HG03175 (cell line): ENCODE results near the gene AGXT.

Source experiments
- ATAC-seq: cut with Tn5 transposase; IDR thresholded peaks from one replicate; pipeline ENCODE4 v1.9.1; 2021; ENCODE audit warnings: mild to moderate bottlenecking, moderate library complexity; ENCODE audit not compliant: unreplicated experiment

The AGXT gene

GRCh38 chr2:240865391-240865790, 3.2 kb upstream of the AGXT start:
- no peak for ATAC-seq

GRCh38 chr2:240869109-240869955, 708 bp downstream of the AGXT start:
- ATAC-seq, result no peak

GRCh38 chr2:240869956-240870875, 1.6 kb downstream of the AGXT start:
- ATAC-seq, result no peak

- no peak for ATAC-seq
Observed at GRCh38 chr2:240871071-240871958, 2.7 kb downstream of the AGXT start.

GRCh38 chr2:240872317-240873097, 3.9 kb downstream of the AGXT start:
- no peak for ATAC-seq

- no peak for ATAC-seq
Observed at GRCh38 chr2:240873098-240873788, 4.6 kb downstream of the AGXT start.

- no peak for ATAC-seq
Observed at GRCh38 chr2:240873805-240874714, 5.4 kb downstream of the AGXT start.

GRCh38 chr2:240874715-240875227, 6.1 kb downstream of the AGXT start:
- no peak for ATAC-seq

GRCh38 chr2:240875228-240876034, 6.8 kb downstream of the AGXT start:
- ATAC-seq, result no peak

GRCh38 chr2:240876035-240876474, 7.4 kb downstream of the AGXT start:
- ATAC-seq, result no peak

- no peak for ATAC-seq
Observed at GRCh38 chr2:240876475-240877251, 8.0 kb downstream of the AGXT start.

- ATAC-seq, result no peak
Observed at GRCh38 chr2:240877460-240878340, 9.1 kb downstream of the AGXT start.

GRCh38 chr2:240878341-240878936, 9.8 kb downstream of the AGXT start:
- no peak for ATAC-seq

- no peak for ATAC-seq
Observed at GRCh38 chr2:240879105-240879504, 10.5 kb downstream of the AGXT start.

- ATAC-seq, result no peak
Observed at GRCh38 chr2:240881913-240882312, 13.3 kb downstream of the AGXT start.
